Osteoblast (primary cell): ENCODE measurements around the gene MRPL52. TPM values are rescaled to one million over a fixed set of nuclear protein-coding genes. Genes with fewer than 3 reads are reported as not detected.

Experiments used
- DNase-seq: peaks from one replicate; pipeline ENCODE4 v3.0.0; 2011; ENCODE audit warnings: low spot score, mixed read lengths; ENCODE audit not compliant: insufficient read length; ENCODE audit errors: missing footprints
- H2AFZ ChIP-seq: 2 replicates; pipeline ENCODE4 v1.6.0; 2011; ENCODE audit warnings: mild to moderate bottlenecking, low read length
- H3K27ac ChIP-seq: 2 replicates; pipeline ENCODE4 v1.5.1; 2011; ENCODE audit warnings: mild to moderate bottlenecking, low read depth, low read length, moderate library complexity
- H3K27me3 ChIP-seq: 2 replicates; pipeline ENCODE4 v1.6.0; 2012; ENCODE audit warnings: mild to moderate bottlenecking, control low read depth, inconsistent platforms, low read length, moderate library complexity; ENCODE audit not compliant: insufficient read depth
- H3K36me3 ChIP-seq: 2 replicates; pipeline ENCODE4 v1.5.1; 2011; ENCODE audit warnings: mild to moderate bottlenecking, low read length, control low read depth, moderate library complexity; ENCODE audit not compliant: insufficient read depth
- H3K4me1 ChIP-seq: 2 replicates; pipeline ENCODE4 v1.5.1; 2011; ENCODE audit warnings: mild to moderate bottlenecking, low read length, control low read depth, moderate library complexity; ENCODE audit not compliant: insufficient read depth
- H3K4me2 ChIP-seq: 2 replicates; pipeline ENCODE4 v1.6.0; 2011; ENCODE audit warnings: mild to moderate bottlenecking, low read length; ENCODE audit not compliant: insufficient read depth
- H3K4me3 ChIP-seq: fragments of 200-600 bp; sonication (generic); 3 replicates; pipeline ENCODE4 v1.5.1; 2012; ENCODE audit warnings: mild to moderate bottlenecking, low read length, inconsistent platforms; ENCODE audit not compliant: insufficient read depth
- H3K79me2 ChIP-seq: 2 replicates; pipeline ENCODE4 v1.6.0; 2012; ENCODE audit warnings: mild to moderate bottlenecking, low read length, control low read depth, inconsistent platforms; ENCODE audit not compliant: insufficient read depth
- H3K9me3 ChIP-seq: 2 replicates; pipeline ENCODE4 v1.5.1; 2011; ENCODE audit warnings: low read depth, low read length, control low read depth
- H4K20me1 ChIP-seq: 2 replicates; pipeline ENCODE4 v1.6.0; 2012; ENCODE audit warnings: mild to moderate bottlenecking, low read length, control low read depth; ENCODE audit not compliant: insufficient read depth
- CTCF ChIP-seq: IDR thresholded peaks from 2 replicates; pipeline ENCODE4 v1.5.1; 2011; ENCODE audit warnings: mild to moderate bottlenecking, low read depth, low read length, moderate library complexity; ENCODE audit errors: extremely low read depth
- total RNA-seq: library from RNA; depleted of rRNA; stranded (reverse); fragments of >200 nt; gene quantifications from 2 replicates; pipeline ENCODE4 v1.2.3, GENCODE V29; 2012

The MRPL52 gene
- total RNA-seq, 1 donor, result 31.5 TPM

GRCh38 chr14:22794551-22794951 is 35.1 kb upstream of the MRPL52 start:
- Histone ChIP-seq H3K4me3 (no peak overlapping the region), H2AFZ (no peak overlapping the region), H4K20me1 (no peaks in the 10 kb centered on the region), H3K4me2 (no peak overlapping the region), H3K4me1 (peaks cover 2% of the 10 kb centered on the region), H3K9me3 (no peaks in the 10 kb centered on the region), H3K27me3 (peaks cover 19% of the 10 kb centered on the region), H3K36me3 (no peaks in the 10 kb centered on the region), H3K79me2 (no peaks in the 10 kb centered on the region), H3K27ac (no peak overlapping the region)
- no peak for DNase-seq
- TF ChIP-seq CTCF, result no peak

GRCh38 chr14:22796087-22796707 is 33.5 kb upstream of the MRPL52 start:
- no peak overlapping the region for H2AFZ ChIP-seq
- no peaks in the 10 kb centered on the region for H3K79me2 ChIP-seq
- H3K36me3 ChIP-seq, result no peaks in the 10 kb centered on the region
- peaks cover 2% of the 10 kb centered on the region for H3K4me1 ChIP-seq
- no peak for DNase-seq
- H3K27ac ChIP-seq, result no peak overlapping the region
- TF ChIP-seq CTCF, result no peak
- H3K4me2 ChIP-seq, result no peak overlapping the region
- H3K9me3 ChIP-seq, result no peaks in the 10 kb centered on the region
- H3K27me3 ChIP-seq, result peaks cover 19% of the 10 kb centered on the region
- no peak overlapping the region for H3K4me3 ChIP-seq
- H4K20me1 ChIP-seq, result no peaks in the 10 kb centered on the region

GRCh38 chr14:22797017-22797917 is 32.4 kb upstream of the MRPL52 start:
- Histone ChIP-seq H3K79me2 (no peaks in the 10 kb centered on the region), H3K4me2 (no peak overlapping the region), H3K4me3 (no peak overlapping the region), H3K27me3 (peaks cover 19% of the 10 kb centered on the region), H2AFZ (no peak overlapping the region), H3K4me1 (no peaks in the 10 kb centered on the region), H4K20me1 (no peaks in the 10 kb centered on the region), H3K27ac (no peak overlapping the region), H3K9me3 (no peaks in the 10 kb centered on the region), H3K36me3 (no peaks in the 10 kb centered on the region)
- TF ChIP-seq CTCF, result no peak
- no peak for DNase-seq

- TF ChIP-seq CTCF, result no peak
- no peak for DNase-seq
- Histone ChIP-seq H4K20me1 (no peaks in the 10 kb centered on the region), H3K36me3 (no peaks in the 10 kb centered on the region), H3K9me3 (no peaks in the 10 kb centered on the region), H3K4me2 (no peak overlapping the region), H3K79me2 (no peaks in the 10 kb centered on the region), H3K4me1 (no peaks in the 10 kb centered on the region), H3K4me3 (no peak overlapping the region), H3K27ac (no peak overlapping the region), H3K27me3 (peaks cover 19% of the 10 kb centered on the region), H2AFZ (no peak overlapping the region)
Observed at GRCh38 chr14:22798528-22798927, 31.2 kb upstream of the MRPL52 start.
